CD8-positive, alpha-beta memory T cell (primary cell): ENCODE data around the gene VPS29. TPM values are rescaled to one million over a fixed set of nuclear protein-coding genes. Genes with fewer than 3 reads are reported as not detected.
"Not testable (repeated sequence)": the region's sequence is repeated elsewhere in the genome, so short reads cannot be mapped to it uniquely, and the experiment has no call there.

ENCODE experiments used
- CTCF ChIA-PET: fragments of 350-600 bp; sonication (Branson Sonifier 250); formaldehyde crosslinking; loops from one replicate; lab custom pipeline; 2021; ENCODE audit warnings: antibody characterized with exemption; lab: Charles Lee
- POLR2A ChIA-PET: fragments of 350-600 bp; sonication (Branson Sonifier 250); formaldehyde crosslinking; loops from one replicate; lab custom pipeline; 2021; ENCODE audit warnings: antibody characterized with exemption; lab: Charles Lee
- DNase-seq, 5 donors: peaks; one replicate each; pipeline versions ENCODE4 v3.0.0 to v3.0.0-alpha.2; 2020 to 2022; ENCODE audit warnings: mixed read lengths in 1 of 5
- H3K27ac ChIP-seq: one replicate; pipeline ENCODE4 v1.7.0; 2013; ENCODE audit warnings: low read depth, mild to moderate bottlenecking, low read length, moderate library complexity
- H3K27me3 ChIP-seq: 2 replicates; pipeline ENCODE4 v1.7.0; 2013; ENCODE audit warnings: low read length, mild to moderate bottlenecking; ENCODE audit not compliant: insufficient read depth, poor library complexity, severe bottlenecking
- H3K36me3 ChIP-seq: 2 replicates; pipeline ENCODE4 v1.7.0; 2013; ENCODE audit warnings: mild to moderate bottlenecking, low read length, moderate library complexity; ENCODE audit not compliant: insufficient read depth
- H3K4me1 ChIP-seq: 2 replicates; pipeline ENCODE4 v1.7.0; 2013; ENCODE audit warnings: mild to moderate bottlenecking, low read length, moderate library complexity; ENCODE audit not compliant: insufficient read depth
- H3K4me3 ChIP-seq: 2 replicates; pipeline ENCODE4 v1.7.0; 2013; ENCODE audit warnings: mild to moderate bottlenecking, low read length
- H3K9me3 ChIP-seq: 2 replicates; pipeline ENCODE4 v1.7.0; 2013; ENCODE audit warnings: mild to moderate bottlenecking, low read length
- H3K27ac Mint-ChIP-seq, 8 donors: one replicate each; pipeline ENCODE4 v1.8.0; 2020 to 2021; ENCODE audit warnings: mixed read lengths in 8 of 8, mild to moderate bottlenecking in 6 of 8, inconsistent platforms in 3 of 8, moderate library complexity in 3 of 8
- H3K27me3 Mint-ChIP-seq, 2 donors: one replicate each; pipeline ENCODE4 v1.8.0; 2020 to 2021; ENCODE audit warnings: mixed read lengths in 2 of 2, mild to moderate bottlenecking in 1 of 2, moderate library complexity in 1 of 2
- H3K36me3 Mint-ChIP-seq, 3 donors: one replicate each; pipeline ENCODE4 v1.8.0; 2020 to 2021; ENCODE audit warnings: mixed read lengths in 3 of 3, inconsistent platforms in 1 of 3, mild to moderate bottlenecking in 1 of 3
- H3K4me1 Mint-ChIP-seq, 3 donors: one replicate each; pipeline ENCODE4 v1.8.0; 2020 to 2021; ENCODE audit warnings: mixed read lengths in 3 of 3, inconsistent platforms in 1 of 3, mild to moderate bottlenecking in 1 of 3
- H3K4me3 Mint-ChIP-seq, 7 donors: one replicate each; pipeline ENCODE4 v1.8.0; 2020 to 2021; ENCODE audit warnings: mixed read lengths in 7 of 7, mild to moderate bottlenecking in 6 of 7, moderate library complexity in 4 of 7, inconsistent platforms in 2 of 7
- H3K9me3 Mint-ChIP-seq, 5 donors: one replicate each; pipeline ENCODE4 v1.8.0; 2020 to 2022; ENCODE audit warnings: mixed read lengths in 5 of 5, mild to moderate bottlenecking in 3 of 5, moderate library complexity in 2 of 5, inconsistent platforms in 1 of 5
- polyA plus RNA-seq: library from polyadenylated mRNA; unstranded; fragments of 300-500 nt; fragmentation: Illumina TruSeq; gene quantifications from one replicate; pipeline ENCODE4 v1.2.3, GENCODE V29; 2021
- total RNA-seq, 2 experiments: library from RNA; stranded (reverse); gene quantifications; one replicate each; pipeline ENCODE4 v1.2.3, GENCODE V29; 2021

Gene VPS29
- total and polyA plus RNA-seq, 3 experiments from 2014 or later, result 86.4 to 150 (median 88.3) TPM

DNA sequence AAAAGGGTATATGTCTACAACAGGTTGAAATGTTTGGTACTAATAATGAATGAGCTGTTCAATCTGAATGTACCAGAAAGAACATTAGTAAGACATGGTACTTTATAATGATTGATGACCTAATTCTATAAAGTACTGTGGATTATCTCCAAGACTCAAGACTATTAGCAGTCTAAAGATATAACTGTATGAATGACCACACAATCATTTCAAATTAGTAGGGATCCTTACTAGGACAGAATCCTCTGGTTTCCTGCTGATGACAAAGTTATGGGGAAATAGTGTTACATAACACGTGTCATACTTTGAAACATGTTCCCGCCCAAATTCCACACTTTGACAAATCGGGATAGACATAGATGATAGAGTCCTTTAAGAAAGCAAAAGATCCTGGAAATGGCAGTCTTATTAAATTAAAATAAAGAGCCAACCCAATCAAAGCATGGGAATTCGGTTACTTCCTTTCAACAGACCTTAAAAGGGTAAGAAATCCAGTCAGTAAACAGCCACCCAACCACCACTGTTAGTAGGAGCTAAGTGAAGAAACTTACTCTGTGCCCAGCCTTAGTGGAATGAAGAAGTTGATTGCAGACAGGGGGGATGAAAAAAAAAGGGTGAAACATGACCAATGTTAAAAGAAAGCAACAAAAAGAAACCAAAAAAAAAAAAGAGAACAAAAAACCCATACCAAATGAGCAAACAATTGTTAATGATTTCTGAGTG, 2.8 kb downstream of the VPS29 start:
- Histone ChIP-seq H3K27me3 (no peaks in the 10 kb centered on the region), H3K4me3 (no peak overlapping the region), H3K36me3 (peaks cover 7% of the 10 kb centered on the region), H3K27ac (no peak overlapping the region), H3K4me1 (peaks cover 29% of the 10 kb centered on the region), H3K9me3 (no peaks in the 10 kb centered on the region)
- H3K4me3 Mint-ChIP-seq, result peak overlapping the region; percentile 13 to 70 (median 53)
- peaks cover 0 to 3% of the 10 kb centered on the region in 2 donors for H3K27me3 Mint-ChIP-seq
- H3K4me1 Mint-ChIP-seq, result peaks cover 37 to 56% (median 51%) of the 10 kb centered on the region in 3 donors
- ChIA-PET POLR2A (interaction anchor here (0.7 to 4.3 kb wide), 2 partner anchors 30 to 31 kb away, joined by 3 to 39 read pairs; partner anchors contain the start of genes FAM216A and GPN3), CTCF (interaction anchor here (3.5 to 5.5 kb wide), 2 partner anchors 30 to 49 kb away, joined by 20 to 27 read pairs; partner anchors contain the start of genes ARPC3, FAM216A and GPN3)
- H3K27ac Mint-ChIP-seq, result peak overlapping the region in 6 of 8 donors; percentile 3 to 93 (median 41)
- no peak for DNase-seq
- H3K9me3 Mint-ChIP-seq, result no peaks in the 10 kb centered on the region
- H3K36me3 Mint-ChIP-seq, result peaks cover 0 to 42% (median 1%) of the 10 kb centered on the region in 3 donors

DNA sequence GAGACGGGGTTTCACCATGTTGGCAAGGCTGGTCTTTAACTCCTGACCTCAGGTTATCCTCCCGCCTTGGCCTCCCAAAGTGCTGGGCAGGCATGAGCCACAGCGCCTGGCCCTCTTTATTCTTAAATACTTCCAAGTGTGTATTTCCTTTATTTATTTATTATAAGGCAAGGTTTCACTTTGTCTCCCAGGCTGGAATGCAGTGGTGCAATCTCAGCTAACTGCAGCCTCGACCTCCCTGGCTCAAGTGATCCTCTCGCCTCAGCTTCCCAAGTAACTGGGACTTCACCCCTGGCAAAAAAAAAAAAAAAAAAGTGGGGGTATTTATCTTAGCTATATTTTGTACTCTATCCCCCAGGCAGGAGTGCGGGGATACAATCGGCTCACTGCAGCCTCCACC, 26.5 kb downstream of the VPS29 start:
- Histone ChIP-seq H3K36me3 (no peaks in the 10 kb centered on the region), H3K27ac (no peak overlapping the region), H3K4me1 (no peaks in the 10 kb centered on the region), H3K4me3 (no peak overlapping the region), H3K27me3 (no peaks in the 10 kb centered on the region), H3K9me3 (no peaks in the 10 kb centered on the region)
- Mint-ChIP-seq H3K27me3 (no peaks in the 10 kb centered on the region), H3K9me3 (no peaks in the 10 kb centered on the region), H3K36me3 (peaks cover 0 to 10% (median 0%) of the 10 kb centered on the region in 3 donors), H3K27ac (no peak overlapping the region), H3K4me1 (peaks cover 0 to 4% (median 3%) of the 10 kb centered on the region in 3 donors), H3K4me3 (no peak overlapping the region)
- CTCF ChIA-PET, result interaction anchor here (1.1 to 1.3 kb wide), 2 partner anchors 26 to 44 kb away, joined by 3 to 4 read pairs; partner anchors contain the start of gene ARPC3
- DNase-seq, result no peak
- POLR2A ChIA-PET, result no interaction called here

DNA sequence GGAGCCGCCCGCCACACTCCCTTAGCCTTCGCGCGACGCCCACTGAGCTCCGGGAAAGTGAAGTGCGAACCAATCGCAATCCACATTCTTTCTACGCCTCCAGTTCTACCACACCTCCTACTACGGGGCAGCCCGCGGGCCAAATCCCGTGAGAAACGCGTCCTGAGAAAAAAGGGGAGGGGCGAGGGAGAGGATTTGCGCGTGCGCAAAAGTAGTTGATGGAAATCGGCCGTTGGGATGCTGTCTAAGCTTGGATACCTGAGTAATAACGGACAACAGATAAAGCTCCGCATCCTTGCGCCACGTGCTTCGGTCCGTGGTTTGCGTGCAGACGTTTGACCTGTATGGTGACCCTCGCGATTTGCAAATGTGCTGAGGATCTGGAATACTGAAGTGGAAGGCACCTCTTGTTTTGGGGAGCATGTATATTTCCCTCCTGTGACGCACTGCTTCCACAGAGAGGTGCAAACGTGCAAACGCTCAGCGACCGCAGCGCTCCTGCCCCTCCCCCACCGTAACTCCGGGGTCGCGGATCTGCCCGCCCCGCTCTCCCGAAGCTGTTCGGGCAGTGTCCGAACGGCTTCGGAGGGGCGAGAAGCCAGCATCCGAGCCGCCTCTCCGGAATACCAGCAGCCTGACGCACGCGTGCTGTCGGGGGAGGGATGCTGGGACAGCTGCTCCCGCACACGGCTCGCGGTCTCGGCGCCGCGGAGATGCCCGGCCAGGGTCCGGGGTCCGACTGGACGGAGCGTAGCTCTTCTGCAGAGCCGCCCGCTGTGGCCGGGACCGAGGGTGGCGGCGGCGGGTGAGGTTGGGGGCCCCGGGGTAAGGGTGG, 33.5 kb downstream of the VPS29 start, which contains the start of the genes FAM216A and GPN3:
FAM216A (plus strand) TSS at position 632 of the 835 bp plus-strand sequence; CDS start at position 663, 31 bp downstream.
GPN3 (minus strand) TSS at position 44 of the 835 bp plus-strand sequence. CDS start 54 bp downstream, outside the sequence.
- Histone ChIP-seq H3K4me3 (peak within 1 kb of the TSS; percentile 93), H3K36me3 (no peaks in the 10 kb centered on the region), H3K27ac (peak within 1 kb of the TSS; percentile 78), H3K4me1 (peaks cover 25% of the 10 kb centered on the region), H3K27me3 (no peaks in the 10 kb centered on the region), H3K9me3 (no peaks in the 10 kb centered on the region)
- Mint-ChIP-seq H3K27ac (peak within 1 kb of the TSS; percentile 82 to 99 (median 98)), H3K4me3 (peak within 1 kb of the TSS; percentile 92 to 99 (median 98)), H3K4me1 (peaks cover 18 to 45% (median 37%) of the 10 kb centered on the region in 3 donors), H3K27me3 (peaks cover 0 to 2% of the 10 kb centered on the region in 2 donors), H3K36me3 (peaks cover 4 to 27% (median 9%) of the 10 kb centered on the region in 3 donors), H3K9me3 (no peaks in the 10 kb centered on the region)
- peak; percentile 90 to 98 (median 96) for DNase-seq
- CTCF ChIA-PET, result interaction anchor here (0.6 to 6.5 kb wide), 37 partner anchors 9 to 1606 kb away, joined by 3 to 100 read pairs (median 4); partner anchors contain the start of genes ARPC3, RAD9B and VPS29
- POLR2A ChIA-PET, result interaction anchor here (0.5 to 3.7 kb wide), 17 partner anchors 12 to 275 kb away, joined by 3 to 42 read pairs (median 4); partner anchors contain the start of genes ARPC3, HVCN1, RAD9B and TCTN1

DNA sequence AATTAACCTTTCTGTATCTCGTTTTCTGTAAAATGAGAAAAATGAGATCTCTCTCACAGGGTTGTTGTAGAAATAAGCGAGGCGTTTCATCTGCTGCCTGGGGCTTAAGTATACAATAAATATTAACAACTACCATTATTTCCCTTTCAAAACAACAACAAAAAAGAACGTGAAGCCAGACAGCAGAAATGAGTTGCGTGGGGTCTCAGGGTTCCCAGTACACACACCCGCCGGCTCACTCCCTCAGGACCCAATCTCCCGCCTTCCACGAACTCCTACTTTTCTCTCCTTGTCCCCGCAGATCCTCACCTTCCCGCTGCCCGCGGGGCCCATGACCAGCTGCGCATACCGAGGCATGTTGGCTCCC, 34.1 kb downstream of the VPS29 start:
- POLR2A ChIA-PET, result interaction anchor here (0.5 to 3.7 kb wide), 10 partner anchors 18 to 274 kb away, joined by 3 to 42 read pairs (median 4); partner anchors contain the start of genes ARPC3, RAD9B and VPS29
- H3K36me3 Mint-ChIP-seq, result peaks cover 4 to 28% (median 9%) of the 10 kb centered on the region in 3 donors
- H3K4me1 Mint-ChIP-seq, result peaks cover 18 to 45% (median 37%) of the 10 kb centered on the region in 3 donors
- no peak for DNase-seq
- peaks cover 0 to 2% of the 10 kb centered on the region in 2 donors for H3K27me3 Mint-ChIP-seq
- Histone ChIP-seq H3K9me3 (no peaks in the 10 kb centered on the region), H3K27ac (peak overlapping the region; percentile 78), H3K4me1 (peaks cover 25% of the 10 kb centered on the region), H3K27me3 (no peaks in the 10 kb centered on the region), H3K36me3 (no peaks in the 10 kb centered on the region), H3K4me3 (peak overlapping the region; percentile 93)
- H3K9me3 Mint-ChIP-seq, result no peaks in the 10 kb centered on the region
- CTCF ChIA-PET, result interaction anchor here (0.6 to 6.5 kb wide), 22 partner anchors 9 to 1606 kb away, joined by 3 to 100 read pairs (median 4); partner anchors contain the start of genes ARPC3, RAD9B and VPS29
- H3K27ac Mint-ChIP-seq, result peak overlapping the region; percentile 82 to 99 (median 98)
- peak overlapping the region; percentile 92 to 99 (median 98) for H3K4me3 Mint-ChIP-seq

DNA sequence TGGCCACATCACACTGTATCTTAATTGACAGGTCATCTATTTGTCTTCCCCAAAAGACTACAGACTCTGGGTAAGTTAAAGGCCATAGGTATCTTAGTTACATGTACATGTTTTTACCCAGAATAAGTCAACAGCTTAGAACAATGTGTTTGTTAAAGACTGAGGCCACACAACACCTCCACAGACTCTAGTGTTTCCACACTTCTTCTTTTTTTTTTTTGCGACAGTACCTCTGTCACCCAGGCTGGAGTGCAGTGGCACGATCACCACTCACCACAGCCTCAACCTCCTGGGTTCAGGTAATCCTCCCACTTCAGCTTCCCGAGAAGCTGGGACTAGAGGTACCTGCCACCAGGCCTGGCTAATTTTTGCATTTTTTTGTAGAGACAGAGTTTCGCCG, 35.1 kb downstream of the VPS29 start:
- Histone ChIP-seq H3K4me3 (no peak overlapping the region), H3K27me3 (no peaks in the 10 kb centered on the region), H3K27ac (peak overlapping the region; percentile 78), H3K9me3 (no peaks in the 10 kb centered on the region), H3K36me3 (no peaks in the 10 kb centered on the region), H3K4me1 (peaks cover 25% of the 10 kb centered on the region)
- no peaks in the 10 kb centered on the region for H3K9me3 Mint-ChIP-seq
- peaks cover 22 to 52% (median 37%) of the 10 kb centered on the region in 3 donors for H3K4me1 Mint-ChIP-seq
- DNase-seq, result no peak
- H3K27ac Mint-ChIP-seq, result peak overlapping the region in 3 of 8 donors; percentile 27 to 84 (median 42)
- peaks cover 0 to 2% of the 10 kb centered on the region in 2 donors for H3K27me3 Mint-ChIP-seq
- CTCF ChIA-PET, result interaction anchor here (0.8 to 6.5 kb wide), 3 partner anchors 14 to 136 kb away, joined by 3 to 100 read pairs (median 16); partner anchors contain the start of gene ARPC3
- H3K4me3 Mint-ChIP-seq, result peak overlapping the region in 6 of 7 donors; percentile 19 to 99 (median 34)
- peaks cover 4 to 35% (median 13%) of the 10 kb centered on the region in 3 donors for H3K36me3 Mint-ChIP-seq
- POLR2A ChIA-PET, result interaction anchor here (0.8 kb wide), 1 partner anchor 11 kb away, joined by 7 read pairs; no protein-coding TSS in a partner anchor

DNA sequence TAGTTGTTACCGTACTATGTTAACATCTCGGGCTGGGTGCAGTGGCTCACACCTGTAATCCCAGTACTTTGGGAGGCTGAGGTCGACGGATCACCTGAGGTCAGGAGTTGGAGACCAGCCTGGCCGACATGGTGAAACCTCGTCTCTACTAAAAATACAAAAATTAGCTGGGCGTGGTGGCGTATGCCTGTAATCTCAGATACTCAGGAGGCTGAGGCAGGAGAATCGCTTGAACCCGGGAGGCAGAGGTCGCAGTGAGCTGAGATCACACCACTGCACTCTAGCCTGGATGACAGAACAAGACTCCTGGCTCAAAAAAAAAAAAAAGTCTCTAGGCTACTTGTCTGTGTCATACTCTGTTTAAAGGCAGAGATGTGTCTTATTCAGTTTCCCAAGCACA, 36.1 kb downstream of the VPS29 start:
- not testable (repeated sequence) for H3K9me3 ChIP-seq, H3K36me3 ChIP-seq, H3K27me3 Mint-ChIP-seq, H3K4me3 ChIP-seq, H3K9me3 Mint-ChIP-seq, H3K27me3 ChIP-seq, DNase-seq, H3K27ac ChIP-seq
- Mint-ChIP-seq H3K27ac (peak overlapping the region in 1 of 8 donors; percentile 83), H3K4me1 (peaks cover 22 to 61% (median 42%) of the 10 kb centered on the region in 3 donors), H3K4me3 (peak overlapping the region in 3 of 7 donors; percentile 1 to 89 (median 41)), H3K36me3 (peaks cover 4 to 45% (median 13%) of the 10 kb centered on the region in 3 donors)
- CTCF ChIA-PET, result interaction anchor here (0.7 to 6.5 kb wide), 4 partner anchors 13 to 137 kb away, joined by 3 to 100 read pairs (median 4); partner anchors contain the start of gene ARPC3
- POLR2A ChIA-PET, result interaction anchor here (1.0 kb wide), 1 partner anchor 15 kb away, joined by 4 read pairs; no protein-coding TSS in a partner anchor
- peaks cover 25% of the 10 kb centered on the region for H3K4me1 ChIP-seq

DNA sequence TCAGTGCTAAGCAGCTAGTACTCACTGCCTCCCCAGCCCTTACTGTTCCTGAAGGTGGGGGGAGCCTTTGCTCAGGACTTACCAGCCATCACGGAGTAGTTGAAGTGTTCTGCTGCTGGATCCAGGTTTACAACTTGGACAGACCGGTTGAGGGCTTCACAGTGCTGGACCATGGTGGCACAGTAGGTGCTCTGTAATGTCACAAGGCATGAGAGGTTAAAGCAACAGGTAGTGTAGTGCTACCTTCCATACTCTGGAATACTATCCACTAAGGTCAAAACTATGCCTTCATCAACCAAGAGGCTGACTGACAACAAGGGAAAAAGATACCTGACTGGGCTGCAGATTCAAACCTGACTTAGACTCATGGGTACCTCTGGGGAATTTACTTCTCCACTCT, 36.9 kb downstream of the VPS29 start:
- POLR2A ChIA-PET, result interaction anchor here (1.0 kb wide), 1 partner anchor 14 kb away, joined by 4 read pairs; no protein-coding TSS in a partner anchor

More for the DNA sequence above, 36.9 kb downstream of the VPS29 start:
- Histone ChIP-seq H3K36me3 (no peaks in the 10 kb centered on the region), H3K4me1 (peaks cover 25% of the 10 kb centered on the region), H3K9me3 (no peaks in the 10 kb centered on the region), H3K27me3 (no peaks in the 10 kb centered on the region), H3K4me3 (no peak overlapping the region), H3K27ac (no peak overlapping the region)
- H3K27me3 Mint-ChIP-seq, result peaks cover 0 to 2% of the 10 kb centered on the region in 2 donors
- peak overlapping the region in 2 of 7 donors; percentile 6 to 89 for H3K4me3 Mint-ChIP-seq
- peak overlapping the region in 3 of 8 donors; percentile 36 to 83 (median 63) for H3K27ac Mint-ChIP-seq
- H3K9me3 Mint-ChIP-seq, result no peaks in the 10 kb centered on the region
- CTCF ChIA-PET, result interaction anchor here (0.6 to 6.5 kb wide), 3 partner anchors 12 to 137 kb away, joined by 4 to 100 read pairs (median 5); partner anchors contain the start of gene ARPC3
- H3K4me1 Mint-ChIP-seq, result peaks cover 23 to 61% (median 39%) of the 10 kb centered on the region in 3 donors
- DNase-seq, result no peak
- peaks cover 4 to 51% (median 13%) of the 10 kb centered on the region in 3 donors for H3K36me3 Mint-ChIP-seq
